Ovary (tissue), 9 donors: ENCODE measurements around the gene TUBB1. TPM values are rescaled to one million over a fixed set of nuclear protein-coding genes. Genes with fewer than 3 reads are reported as not detected.

Experiments
- DNase-seq, 5 donors: peaks; one replicate each; pipeline ENCODE4 v3.0.0-alpha.2; 2019 to 2020
- H3K27ac ChIP-seq, 2 donors: fragments of 200-600 bp; one replicate each; pipeline versions ENCODE4 v1.5.1 to v1.8.0; 2019 to 2022
- H3K27me3 ChIP-seq: fragments of 200-600 bp; one replicate; pipeline ENCODE4 v1.8.0; 2022
- H3K36me3 ChIP-seq: fragments of 200-600 bp; sonication (generic); one replicate; pipeline ENCODE4 v1.5.1; 2019
- H3K4me1 ChIP-seq: one replicate; pipeline ENCODE4 v1.8.1; 2013; ENCODE audit warnings: mild to moderate bottlenecking, moderate library complexity; ENCODE audit not compliant: insufficient read depth
- H3K4me3 ChIP-seq: fragments of 200-600 bp; sonication (generic); one replicate; pipeline ENCODE4 v1.5.1; 2017
- H3K9me3 ChIP-seq, 2 donors: fragments of 200-600 bp in 1 of 2; sonication (generic) in 1 of 2; one replicate each; pipeline versions ENCODE4 v1.5.1 to v1.8.1; 2013 to 2019; ENCODE audit warnings: mild to moderate bottlenecking in 1 of 2, moderate library complexity in 1 of 2
- CTCF ChIP-seq, 3 donors: fragments of 450-650 bp in 2 of 3; fragments of 200-600 bp in 1 of 3; IDR thresholded peaks; one replicate each; pipeline versions ENCODE4 v1.5.1 to v1.8.0; 2016 to 2022; ENCODE audit warnings: antibody characterized with exemption in 3 of 3, mild to moderate bottlenecking in 1 of 3
- EP300 ChIP-seq: sonication (generic); formaldehyde crosslinking; IDR thresholded peaks from one replicate; pipeline ENCODE4 v1.6.1; 2017; ENCODE audit warnings: antibody characterized with exemption
- POLR2A ChIP-seq: fragments of 450-650 bp; IDR thresholded peaks from one replicate; pipeline ENCODE4 v1.6.1; 2017; ENCODE audit warnings: antibody characterized with exemption, mild to moderate bottlenecking, moderate library complexity
- WGBS, 3 donors: extraction: QIAGEN DNeasy Blood & Tissue Kit in 1 of 3; methylation state at CpG; one replicate each; pipeline versions ENCODE4 v1.1.5 to v1.1.7; 2013 to 2017; 5-methylcytosine and 5-hydroxymethylcytosine counted together
- intact Hi-C, 4 donors: fragments of 100-400 bp; cut with DNase I; formaldehyde crosslinking; loops; one replicate each; pipeline versions ENCODE4 v1.11.0 to v1.15.1; 2022 to 2023
- polyA plus RNA-seq, 2 donors: library from polyadenylated mRNA; stranded (reverse); fragments of 200-250 nt in 1 of 2; fragments of 350-450 nt in 1 of 2; fragmentation: Illumina TruSeq in 1 of 2; extraction: RNeasy Lipid Tissue Mini Kit (QIAGEN cat#74804) in 1 of 2; gene quantifications; one replicate each; pipeline ENCODE4 v1.2.3, GENCODE V29; 2013 to 2014
- total RNA-seq, 7 donors: library from RNA; depleted of rRNA in 2 of 7; stranded (reverse); fragments of >200 nt in 2 of 7; fragmentation: NEBNext Ultra II Directional in 3 of 7; extraction: Animal tissue kit (Norgen Biotek cat#: 25700) in 3 of 7; gene quantifications; one replicate each; pipeline versions ENCODE4 v1.1.0 to v1.2.4, GENCODE V29; 2016 to 2023
- donor health status: DM: no; HTN: no; CAD: no; lungs with moderate emphysema.
- donor health status: DM: no; HTN: no; CAD: no.
- donor health status: Bipolar disorder and iron deficiency.
- donor health status: DM: yes; HTN: yes; CAD: no.
- donor health status: DM: no; HTN: no; CAD: no.
- donor health status: DM: yes; HTN: yes; CAD: no.

TUBB1 gene
- total and polyA plus RNA-seq, 9 donors = 0.02 to 0.17 (median 0.12) TPM; not detected in 2

- no peaks in the 10 kb centered on the region for H3K27me3 ChIP-seq
- 63 to 76% (median 70%) methylated on average over 1 of the region's 1 CpG for WGBS, 3 donors
- DNase-seq = no peak
- no peaks in the 10 kb centered on the region for H3K9me3 ChIP-seq
- H3K4me3 ChIP-seq = no peak overlapping the region
- no peaks in the 10 kb centered on the region for H3K36me3 ChIP-seq
- TF ChIP-seq POLR2A (no peak), EP300 (no peak), CTCF (IDR thresholded peaks at IDR 0.05) (no peak)
- H3K4me1 ChIP-seq = no peaks in the 10 kb centered on the region
- H3K27ac ChIP-seq = no peak overlapping the region
- intact Hi-C loops = no loop called here
Observed at GRCh38 chr20:59050437-59050836, 31.2 kb downstream of the TUBB1 start.

- Histone ChIP-seq H3K27me3 (no peaks in the 10 kb centered on the region), H3K4me1 (no peaks in the 10 kb centered on the region), H3K4me3 (no peak overlapping the region), H3K36me3 (no peaks in the 10 kb centered on the region), H3K9me3 (no peaks in the 10 kb centered on the region), H3K27ac (no peak overlapping the region)
- 75% methylated on average over 6 of the region's 6 CpGs for WGBS, 3 donors
- intact Hi-C loops = no loop called here
- TF ChIP-seq POLR2A (no peak), EP300 (no peak), CTCF (IDR thresholded peaks at IDR 0.05) (no peak)
- no peak for DNase-seq
Observed at GRCh38 chr20:59051666-59052185, 32.5 kb downstream of the TUBB1 start.

- Histone ChIP-seq H3K4me1 (no peaks in the 10 kb centered on the region), H3K36me3 (no peaks in the 10 kb centered on the region), H3K27me3 (no peaks in the 10 kb centered on the region), H3K9me3 (no peaks in the 10 kb centered on the region), H3K27ac (no peak overlapping the region), H3K4me3 (no peak overlapping the region)
- WGBS, 3 donors = 57 to 60% (median 58%) methylated on average over 7 of the region's 7 CpGs
- intact Hi-C loops = no loop called here
- no peak for TF ChIP-seq EP300
- TF ChIP-seq CTCF (IDR thresholded peaks at IDR 0.05) = no peak
- no peak for TF ChIP-seq POLR2A
- DNase-seq = no peak
Observed at GRCh38 chr20:59055302-59055701, 36.1 kb downstream of the TUBB1 start.

- H3K27ac ChIP-seq = no peak overlapping the region
- DNase-seq = no peak
- H3K36me3 ChIP-seq = no peaks in the 10 kb centered on the region
- no peaks in the 10 kb centered on the region for H3K27me3 ChIP-seq
- WGBS, 3 donors = 57 to 69% (median 65%) methylated on average over 4 of the region's 4 CpGs
- no peaks in the 10 kb centered on the region for H3K4me1 ChIP-seq
- no peak overlapping the region for H3K4me3 ChIP-seq
- TF ChIP-seq EP300 (no peak), CTCF (IDR thresholded peaks at IDR 0.05) (no peak), POLR2A (no peak)
- intact Hi-C loops = no loop called here
- no peaks in the 10 kb centered on the region for H3K9me3 ChIP-seq
Observed at GRCh38 chr20:59062081-59062480, 42.9 kb downstream of the TUBB1 start.
